T-helper 1 cell treated with Interleukin-12 subunit alpha and Interleukin-12 subunit beta and Interleukin-4 antibody, amounts not matched to agents 30 ng/mL and 1 ng/mL, for 36 hours (primary cell): ENCODE data around the gene EGFR. TPM values are rescaled to one million over a fixed set of nuclear protein-coding genes. Genes with fewer than 3 reads are reported as not detected.
"Not testable (repeated sequence)": the region's sequence is repeated elsewhere in the genome, so short reads cannot be mapped to it uniquely, and the experiment has no call there.

Experiments
- intact Hi-C: fragments of 100-400 bp; cut with micrococcal nuclease; formaldehyde crosslinking; loops from one replicate; pipeline ENCODE4 v1.15.1; 2024
- total RNA-seq: library from RNA; stranded (reverse); gene quantifications from 2 replicates; pipeline ENCODE4 v1.2.3, GENCODE V29; 2022

EGFR gene
- total RNA-seq, 1 donor from 2014 or later: not detected

DNA sequence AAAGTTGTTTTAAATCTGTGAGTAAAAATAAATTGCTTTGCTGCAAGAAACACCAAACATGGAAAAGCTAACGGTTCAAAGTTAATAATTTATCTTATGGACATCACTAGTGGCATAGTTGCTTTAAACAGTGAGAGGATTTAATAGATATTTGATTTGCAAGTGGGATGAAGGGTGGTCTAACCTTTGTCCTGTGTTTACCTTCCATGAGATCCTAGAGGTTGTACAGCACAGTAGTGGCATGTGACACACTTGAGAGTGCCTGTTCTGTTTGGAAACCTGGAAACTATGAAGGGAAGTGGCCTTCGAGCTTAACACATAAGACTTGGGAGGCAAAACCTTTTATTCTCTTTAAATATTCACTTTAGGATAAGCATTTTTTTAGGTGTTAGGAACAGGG is 16.0 kb downstream of the EGFR start:
- intact Hi-C loops: no loop called here

DNA sequence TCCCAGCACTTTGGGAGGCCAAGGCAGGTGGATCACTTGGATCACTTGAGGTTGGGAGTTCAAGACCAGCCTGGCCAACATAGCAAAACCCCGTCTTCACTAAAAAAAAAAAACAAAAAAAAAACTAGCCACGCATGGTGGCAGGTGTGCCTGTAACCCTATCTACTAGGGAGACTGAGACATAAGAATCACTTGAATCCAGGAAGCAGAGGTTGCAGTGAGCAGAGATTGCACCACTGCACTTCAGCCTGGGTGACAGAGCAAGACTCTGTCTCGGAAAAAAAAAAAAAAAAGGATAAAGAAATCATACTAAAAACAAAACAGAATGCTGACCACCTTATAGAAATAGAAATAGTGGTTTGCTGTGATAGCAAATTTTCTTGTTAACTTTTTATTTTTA is 16.6 kb downstream of the EGFR start:
- intact Hi-C loops: not testable (repeated sequence)

DNA sequence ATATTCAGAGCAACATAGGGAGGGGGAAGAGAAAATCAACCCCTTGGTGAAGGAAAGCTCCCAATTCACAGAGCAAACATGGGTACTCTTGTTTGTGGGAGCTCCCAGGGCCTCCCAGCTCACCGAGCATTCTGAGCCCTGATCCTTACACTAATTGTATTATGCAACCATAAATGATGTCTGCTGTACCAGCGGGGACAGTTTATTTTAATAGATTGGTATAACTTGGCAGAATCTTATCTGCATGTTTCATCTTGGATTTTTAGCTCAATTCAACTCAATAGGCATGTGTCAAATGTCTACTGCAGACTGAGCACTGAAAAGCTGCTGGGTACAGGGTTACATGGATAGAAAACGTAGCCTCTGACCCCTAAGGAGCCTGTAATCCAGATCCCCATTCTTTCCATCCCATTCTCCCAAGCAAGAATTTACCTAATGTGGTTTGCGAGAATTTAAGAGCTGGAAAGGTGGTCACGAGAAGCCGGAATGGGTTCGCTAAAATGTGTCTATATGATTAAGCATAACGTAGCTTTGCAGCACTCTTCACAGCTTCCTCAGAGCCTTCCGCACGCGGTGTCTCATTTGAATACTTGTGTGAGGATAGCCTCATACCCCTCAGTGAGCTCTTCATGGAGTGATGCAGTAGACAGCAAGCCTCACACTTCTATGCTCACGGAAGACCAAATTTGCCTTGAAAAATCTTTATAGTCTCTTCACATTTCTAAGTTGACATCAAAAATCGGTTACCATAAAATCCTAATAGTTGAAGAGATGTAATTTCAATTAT is 18.3 kb downstream of the EGFR start:
- intact Hi-C loops: no loop called here

DNA sequence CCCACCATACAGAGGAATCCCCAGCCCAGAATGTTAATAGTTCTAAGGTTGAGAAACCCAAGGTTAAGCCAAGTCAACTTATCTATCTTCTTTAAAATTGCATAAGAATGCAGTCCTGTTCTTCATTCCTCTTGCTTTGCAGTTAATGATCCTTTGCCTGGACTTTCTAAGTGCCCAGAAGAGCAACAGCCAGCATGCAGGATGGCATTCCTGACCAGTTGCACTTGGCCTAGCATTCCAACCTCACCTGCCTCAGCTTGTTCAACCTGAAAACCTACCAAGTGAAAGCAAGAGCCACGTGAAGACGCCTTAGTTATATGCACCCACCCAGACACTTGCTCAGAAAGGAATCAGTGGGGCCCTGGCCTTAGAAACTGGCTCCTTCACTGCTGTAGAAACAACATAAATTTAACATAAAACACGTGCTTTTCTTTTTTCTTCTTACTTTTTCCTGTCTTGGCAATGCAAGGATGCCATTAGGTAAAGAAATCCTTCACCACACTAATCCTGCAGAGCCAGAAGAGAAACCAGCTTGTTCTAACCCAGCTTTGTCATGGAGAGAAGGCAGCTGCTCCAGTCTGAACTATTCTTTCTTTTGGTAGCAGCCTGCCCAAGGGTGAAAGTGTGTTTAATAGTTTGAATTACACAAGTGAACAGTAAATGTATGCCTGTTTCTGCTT is 25.0 kb downstream of the EGFR start:
- intact Hi-C loops: no loop called here

DNA sequence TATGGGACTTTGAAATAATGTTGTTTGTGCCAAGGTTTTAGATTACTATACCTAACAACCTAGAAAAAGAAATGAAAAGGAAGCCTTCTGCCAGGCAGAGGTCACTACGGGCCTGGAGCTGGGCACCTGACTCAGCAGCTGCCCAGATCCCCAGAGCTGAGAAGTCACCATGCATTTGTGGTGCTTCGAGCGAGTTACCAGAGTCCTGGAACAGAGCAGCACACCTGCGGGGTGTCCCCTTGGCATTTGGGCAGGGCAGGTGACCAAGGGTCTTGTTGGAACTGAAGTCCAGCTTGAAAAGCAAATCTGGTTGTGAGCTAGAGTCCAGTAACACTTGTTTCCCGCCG is 25.5 kb downstream of the EGFR start:
- intact Hi-C loops: no loop called here

DNA sequence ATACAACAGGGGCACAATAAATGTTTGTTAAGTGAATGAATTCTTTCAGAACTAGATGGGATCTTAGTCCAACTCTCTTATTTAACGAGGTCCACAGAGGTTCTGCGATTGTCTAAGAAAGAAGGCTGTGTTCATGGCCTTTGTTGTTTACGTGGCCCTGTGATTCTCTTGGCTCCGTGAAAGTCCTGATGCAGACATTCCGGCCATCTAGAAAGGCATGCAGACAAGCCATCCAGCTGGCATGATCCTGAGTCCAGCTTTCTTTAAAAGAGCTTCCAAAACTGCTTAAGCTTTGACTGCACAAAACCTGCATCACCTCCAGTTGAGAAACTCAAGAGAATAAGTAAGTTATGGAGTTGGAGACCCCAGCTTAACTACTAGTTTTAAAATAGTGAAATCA is 26.0 kb downstream of the EGFR start:
- intact Hi-C loops: no loop called here

DNA sequence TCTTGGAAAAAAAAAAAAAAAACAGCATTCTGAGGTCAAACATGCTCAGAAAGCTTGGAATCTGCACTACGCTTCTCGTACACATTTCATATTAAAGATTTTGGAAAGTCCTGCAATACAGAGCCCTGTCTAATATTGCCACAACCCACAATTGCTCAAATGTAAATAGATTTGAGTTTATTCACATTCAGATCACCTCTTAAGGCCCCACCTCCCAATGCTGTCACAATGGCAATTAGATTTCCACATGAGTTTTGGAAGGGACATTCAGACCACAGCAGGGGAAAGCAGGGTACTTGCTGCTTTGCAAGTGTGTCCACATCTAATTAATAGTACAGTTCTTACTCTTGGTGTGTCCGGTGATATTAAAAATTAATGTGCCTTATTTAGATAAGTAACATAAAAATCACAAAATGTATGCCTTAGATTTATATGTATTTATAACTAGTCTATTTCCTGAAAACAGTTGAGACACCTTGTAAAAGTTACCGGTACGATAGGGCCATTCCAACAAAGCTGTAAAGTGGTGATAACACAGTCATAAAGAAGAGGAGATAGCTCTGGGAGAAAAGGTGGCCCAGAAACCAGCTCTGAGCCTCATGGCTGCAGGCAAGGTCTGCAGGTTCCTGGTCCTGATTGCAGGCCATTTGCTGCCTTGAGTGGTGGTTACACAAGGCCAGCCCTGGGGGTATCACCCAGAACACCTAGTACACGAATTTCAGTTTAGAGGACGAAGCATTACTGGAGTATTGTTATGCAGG is 27.9 kb downstream of the EGFR start:
- intact Hi-C loops: no loop called here

DNA sequence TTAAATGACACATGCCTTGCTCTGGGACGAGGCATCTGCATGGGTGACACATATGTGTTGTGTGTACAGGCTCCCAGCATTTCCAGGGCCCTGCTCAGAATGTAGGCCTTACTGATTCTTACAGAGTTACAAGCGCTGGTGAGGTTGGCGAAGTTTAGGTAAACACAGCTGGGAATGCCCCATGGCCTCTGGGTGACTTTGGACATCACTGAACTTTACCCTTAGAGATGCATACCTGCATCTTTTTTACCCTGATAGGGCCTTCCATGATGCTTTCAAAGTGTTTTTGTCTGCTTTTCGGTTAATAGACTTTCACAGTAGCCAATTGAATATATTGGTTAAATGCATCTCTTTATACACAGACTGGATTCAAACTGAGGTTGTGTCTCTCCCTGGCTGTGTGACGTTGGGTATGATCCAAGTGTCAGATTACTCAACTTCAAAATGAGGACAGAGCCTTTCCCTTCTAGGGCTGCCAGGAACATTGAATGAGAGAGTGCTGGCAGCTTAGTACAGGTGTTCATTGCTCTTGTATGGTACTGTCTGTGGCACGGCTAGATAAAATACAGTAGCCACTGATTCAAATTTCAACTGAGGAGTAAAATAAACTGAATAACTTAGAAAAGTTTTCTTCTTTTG is 29.5 kb downstream of the EGFR start:
- intact Hi-C loops: no loop called here

DNA sequence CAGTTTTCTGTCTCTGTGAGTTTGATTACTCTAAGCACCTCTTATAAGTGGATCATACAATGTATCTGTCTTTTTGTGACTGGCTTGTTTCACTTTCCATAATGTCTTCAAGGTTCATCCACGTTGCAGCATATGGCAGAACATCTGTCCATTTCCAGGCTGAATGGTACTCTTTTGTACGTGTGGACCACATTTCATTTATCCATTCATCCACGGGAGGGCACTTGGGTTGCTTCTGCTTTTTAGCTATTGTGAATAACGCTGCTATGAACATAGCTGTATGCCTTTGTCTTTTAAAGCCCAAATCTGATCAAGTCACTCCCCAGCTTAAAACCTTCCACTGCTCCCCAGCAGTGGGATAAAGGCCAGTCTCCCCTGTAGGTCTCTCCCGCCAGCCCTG is 31.5 kb downstream of the EGFR start:
- intact Hi-C loops: no loop called here

DNA sequence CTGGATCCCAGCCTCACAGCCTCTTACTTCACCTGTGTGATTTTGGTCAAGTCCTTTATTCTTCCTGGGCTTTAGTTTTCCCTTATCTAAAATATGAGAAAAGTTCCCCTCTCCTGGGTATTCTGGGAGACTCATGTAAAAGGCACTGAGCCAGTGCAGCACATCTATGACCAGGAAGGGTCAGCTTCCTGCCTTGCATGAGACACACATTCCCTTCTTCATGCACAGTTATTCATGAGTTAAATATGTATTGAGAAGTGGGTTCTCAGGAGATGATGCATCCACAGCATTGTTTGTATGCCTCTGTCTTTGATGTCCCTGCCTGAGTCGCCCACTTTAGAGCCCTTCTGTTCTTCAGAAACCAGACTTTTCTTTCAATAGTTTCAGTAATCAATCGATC is 33.3 kb downstream of the EGFR start:
- intact Hi-C loops: no loop called here

DNA sequence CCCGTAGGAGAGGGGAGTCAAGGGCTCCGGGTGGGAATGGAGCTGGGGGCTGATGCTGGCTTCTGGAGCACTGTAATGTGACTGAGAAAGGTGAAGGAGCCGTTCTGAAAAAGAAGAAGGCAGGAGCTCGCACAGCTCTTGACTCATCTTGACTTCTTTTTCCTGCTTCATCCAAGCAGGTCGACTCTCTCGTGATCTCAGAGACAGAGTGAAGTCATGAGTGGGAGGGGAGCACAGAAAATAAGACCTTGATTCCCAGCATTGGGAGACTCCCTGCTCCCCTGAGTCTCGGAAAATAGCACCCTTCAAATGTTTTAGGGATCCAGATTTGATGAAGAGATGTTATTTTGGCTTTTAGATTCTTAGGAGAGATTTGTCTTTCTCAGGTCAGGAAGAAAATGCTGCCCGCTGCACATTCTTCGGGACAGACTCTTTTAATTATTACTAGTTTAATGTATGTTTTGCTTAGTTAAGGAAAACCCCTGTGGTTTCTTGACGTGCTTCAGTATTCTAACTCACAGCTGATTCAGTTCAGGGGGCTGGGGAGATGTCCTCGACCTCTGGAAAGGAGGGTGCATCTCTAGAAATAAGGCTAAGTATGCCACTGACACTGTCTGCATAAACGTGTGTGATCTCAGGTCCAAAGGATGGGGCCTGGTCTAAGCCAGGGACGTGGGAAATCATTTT is 34.1 kb downstream of the EGFR start:
- intact Hi-C loops: no loop called here

DNA sequence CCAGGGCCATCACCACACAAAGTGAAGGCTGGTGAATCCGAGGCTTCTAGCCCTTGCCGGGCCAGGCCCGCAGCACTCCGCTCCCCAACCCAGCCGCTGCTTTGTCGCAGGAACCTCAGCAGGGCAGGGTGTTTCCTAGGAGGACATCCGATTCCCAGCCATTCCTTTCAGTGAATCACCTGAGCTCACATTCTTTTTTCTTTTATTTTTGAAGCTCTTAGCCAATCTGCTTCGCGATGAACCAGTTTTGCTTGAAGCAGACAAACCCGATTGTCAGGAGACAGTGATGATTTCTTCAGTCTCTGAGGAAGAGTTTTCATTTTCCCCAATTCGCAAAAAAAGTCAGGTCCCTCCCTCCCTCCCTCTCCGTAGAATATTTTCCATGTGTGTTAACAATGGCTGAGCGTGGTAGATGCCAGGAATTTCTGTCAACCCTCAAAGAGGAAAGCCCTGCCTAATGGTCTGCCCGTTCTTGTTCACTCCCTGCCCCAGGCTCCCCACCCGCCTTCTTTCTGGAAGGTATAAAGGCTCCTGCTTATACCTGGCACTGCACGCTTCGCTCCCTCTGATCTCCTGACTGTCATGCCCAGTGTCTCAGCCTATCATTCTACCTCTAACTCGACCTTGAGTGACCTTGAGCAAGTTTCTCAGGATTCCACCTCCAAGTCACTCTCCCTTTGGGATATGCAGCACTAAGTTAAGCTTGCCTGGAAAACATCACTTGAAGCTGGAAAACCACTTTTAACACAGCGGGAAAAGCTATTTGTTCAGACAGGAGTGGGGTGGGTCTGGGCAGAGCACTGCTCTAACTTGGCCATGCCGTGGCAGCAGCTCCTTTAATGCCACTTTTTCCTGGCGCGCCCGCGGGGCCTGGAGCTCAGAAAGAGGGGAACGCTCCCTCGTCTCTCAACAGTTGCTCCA is 35.1 kb downstream of the EGFR start:
- intact Hi-C loops: no loop called here

DNA sequence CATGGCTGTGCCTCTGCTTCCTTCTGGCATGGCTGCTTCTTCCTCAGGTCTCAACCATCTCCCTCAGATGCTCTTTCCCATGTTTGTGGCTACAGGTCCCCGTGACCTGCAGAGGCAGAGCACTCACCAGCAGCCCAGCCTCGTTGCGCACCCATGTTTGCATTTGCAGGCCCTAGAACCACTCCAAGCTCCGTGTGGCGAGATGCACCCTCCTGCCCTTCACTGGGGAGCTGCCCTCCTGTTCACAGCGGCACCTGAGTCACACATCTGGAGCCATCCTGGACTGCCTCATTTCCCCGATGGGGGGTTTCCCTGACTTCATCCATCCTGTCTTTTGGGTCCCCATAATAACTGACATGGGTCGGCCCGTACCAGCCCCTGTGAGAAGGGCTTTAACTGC is 35.9 kb downstream of the EGFR start:
- intact Hi-C loops: no loop called here

DNA sequence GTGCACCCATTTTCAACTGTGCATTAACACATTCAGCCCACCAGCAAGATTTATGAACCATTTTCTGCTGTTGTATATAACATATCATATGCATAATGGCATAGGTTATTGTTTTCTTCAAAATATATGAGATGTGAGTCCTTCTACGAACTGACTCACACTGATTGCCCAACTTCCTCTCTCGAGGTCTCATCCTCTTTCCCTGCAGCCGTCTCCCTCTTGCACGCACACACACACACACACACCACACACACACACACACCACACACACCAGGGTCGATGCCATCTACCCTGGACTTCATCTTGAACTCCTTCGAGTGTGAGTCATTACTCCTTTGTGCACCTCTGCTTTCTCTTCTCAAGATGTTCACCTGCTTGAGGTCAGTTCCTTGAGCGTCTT is 36.7 kb downstream of the EGFR start:
- intact Hi-C loops: no loop called here

DNA sequence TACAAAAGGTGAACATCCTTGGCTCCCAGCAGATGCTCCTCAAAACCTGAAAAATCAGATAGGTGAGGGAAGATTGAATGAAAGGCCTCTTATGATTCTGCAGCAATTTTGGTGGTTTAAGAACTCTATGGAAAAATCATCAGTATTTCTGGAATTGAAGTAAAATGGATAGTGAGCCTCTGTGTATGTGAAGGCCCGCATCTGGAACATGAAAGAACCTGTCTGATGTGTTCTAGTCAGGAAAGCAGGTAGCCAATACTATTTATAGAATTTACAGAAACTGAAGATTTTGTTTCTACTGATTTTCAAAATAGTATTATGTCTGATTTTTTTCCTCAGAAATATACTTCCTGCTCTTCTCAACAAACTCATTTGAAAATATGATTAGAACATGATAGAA is 37.3 kb downstream of the EGFR start:
- intact Hi-C loops: no loop called here

DNA sequence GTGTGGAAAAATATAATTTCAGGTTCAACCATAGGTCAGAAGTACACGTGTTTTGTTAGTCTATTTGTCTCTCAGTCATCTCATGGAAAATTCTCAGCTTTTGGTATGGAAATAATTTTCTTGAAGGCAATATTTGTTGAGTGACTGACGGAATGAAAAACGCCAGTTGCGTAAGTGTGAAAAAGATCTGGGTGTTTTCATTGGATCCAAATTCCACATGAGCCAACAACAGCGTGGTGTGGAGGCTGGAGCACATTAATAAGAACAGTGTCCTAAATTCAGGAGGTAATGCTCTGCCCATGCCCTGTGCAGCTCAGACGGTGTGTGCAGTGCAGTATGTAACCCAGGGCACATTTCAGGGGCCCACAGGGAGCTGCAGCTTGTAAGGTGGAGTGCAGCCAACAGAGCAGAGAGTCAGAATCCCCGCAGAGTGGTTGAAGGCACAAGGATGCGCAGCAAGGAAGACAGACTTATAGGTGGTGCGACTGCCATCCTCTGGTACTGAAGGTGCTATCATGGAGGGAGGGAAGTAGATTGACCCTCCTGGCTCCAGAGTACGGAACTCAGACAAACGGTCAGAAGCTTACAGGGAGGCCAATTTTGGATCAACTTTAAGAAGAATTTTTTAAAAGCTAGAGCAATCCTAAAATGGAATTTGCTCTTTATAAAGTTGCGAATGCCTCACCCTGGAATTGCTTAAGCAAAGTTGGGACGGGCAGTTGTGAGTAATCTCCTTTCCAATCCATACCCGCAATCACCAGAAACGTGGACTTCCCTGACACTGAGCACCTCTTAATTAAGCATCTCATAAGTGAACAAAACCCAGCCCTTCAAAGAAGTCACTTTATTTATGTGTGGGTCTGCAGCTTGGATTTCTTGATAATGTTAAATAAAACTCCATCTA is 38.0 kb downstream of the EGFR start:
- intact Hi-C loops: no loop called here

DNA sequence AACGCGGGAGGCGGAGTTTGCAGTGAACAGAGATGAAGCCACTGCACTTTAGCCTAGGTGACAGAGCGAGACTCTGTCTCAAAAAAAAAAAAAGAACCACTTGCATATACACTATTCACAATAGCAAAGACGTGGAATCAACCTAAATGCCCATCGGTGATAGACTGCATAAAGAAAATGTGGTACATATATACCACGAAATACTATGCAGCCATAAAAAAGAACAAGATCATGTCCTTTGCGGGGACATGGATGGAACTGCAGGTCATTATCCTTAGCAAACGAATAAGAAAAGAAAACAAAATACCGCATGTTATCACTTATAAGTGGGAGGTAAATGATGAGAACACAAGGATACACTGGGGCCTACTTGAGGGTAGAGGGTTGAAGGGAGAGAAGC is 39.5 kb downstream of the EGFR start:
- intact Hi-C loops: no loop called here

DNA sequence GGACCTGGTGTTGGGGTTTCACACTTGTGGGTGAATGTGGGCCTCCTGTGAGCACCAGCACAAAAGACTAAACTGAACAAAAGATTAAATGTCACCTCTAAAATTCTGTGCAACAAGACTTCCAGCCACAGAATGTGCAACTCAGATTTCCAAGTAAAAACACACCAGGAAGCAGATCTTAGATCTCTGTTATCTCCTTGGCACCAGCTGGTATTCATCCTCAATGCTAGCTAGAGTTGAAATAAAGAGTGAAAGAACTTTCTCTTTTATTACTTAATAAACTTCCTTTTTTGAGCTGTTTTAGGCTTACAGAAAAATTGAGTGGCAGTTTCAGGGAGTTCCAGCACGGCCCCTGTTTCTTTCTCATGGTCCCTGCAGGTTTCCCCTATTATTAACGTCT is 40.2 kb downstream of the EGFR start:
- intact Hi-C loops: no loop called here

DNA sequence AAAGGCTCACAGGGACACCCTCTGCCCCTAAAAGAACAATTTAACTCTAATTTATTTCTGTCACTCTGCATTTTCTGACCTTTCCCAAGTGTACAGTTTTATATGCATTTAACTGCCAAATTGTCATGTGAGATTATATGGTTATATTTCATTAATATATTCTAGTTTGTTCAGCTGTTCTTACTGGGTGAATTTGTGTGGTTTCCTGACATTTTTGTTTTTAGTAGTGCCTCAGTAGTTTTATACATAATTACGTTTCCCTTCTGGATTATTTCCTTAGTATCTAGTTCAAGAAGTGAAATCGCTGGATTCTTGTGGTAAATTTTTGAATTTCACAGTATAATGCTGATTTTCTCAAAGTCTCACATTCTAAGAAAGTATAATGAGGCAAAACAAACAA is 41.3 kb downstream of the EGFR start:
- intact Hi-C loops: no loop called here
